Stimulated activated CD4-positive, alpha-beta T cell treated with anti-CD3 and anti-CD28 coated beads, Interleukin-15, amount 100 ng/mL, for 24 hours (primary cell): ENCODE results near the gene FH.

Source experiments
- DNase-seq: peaks from one replicate; pipeline ENCODE4 v3.0.0-alpha.2; 2020

Gene FH

DNA sequence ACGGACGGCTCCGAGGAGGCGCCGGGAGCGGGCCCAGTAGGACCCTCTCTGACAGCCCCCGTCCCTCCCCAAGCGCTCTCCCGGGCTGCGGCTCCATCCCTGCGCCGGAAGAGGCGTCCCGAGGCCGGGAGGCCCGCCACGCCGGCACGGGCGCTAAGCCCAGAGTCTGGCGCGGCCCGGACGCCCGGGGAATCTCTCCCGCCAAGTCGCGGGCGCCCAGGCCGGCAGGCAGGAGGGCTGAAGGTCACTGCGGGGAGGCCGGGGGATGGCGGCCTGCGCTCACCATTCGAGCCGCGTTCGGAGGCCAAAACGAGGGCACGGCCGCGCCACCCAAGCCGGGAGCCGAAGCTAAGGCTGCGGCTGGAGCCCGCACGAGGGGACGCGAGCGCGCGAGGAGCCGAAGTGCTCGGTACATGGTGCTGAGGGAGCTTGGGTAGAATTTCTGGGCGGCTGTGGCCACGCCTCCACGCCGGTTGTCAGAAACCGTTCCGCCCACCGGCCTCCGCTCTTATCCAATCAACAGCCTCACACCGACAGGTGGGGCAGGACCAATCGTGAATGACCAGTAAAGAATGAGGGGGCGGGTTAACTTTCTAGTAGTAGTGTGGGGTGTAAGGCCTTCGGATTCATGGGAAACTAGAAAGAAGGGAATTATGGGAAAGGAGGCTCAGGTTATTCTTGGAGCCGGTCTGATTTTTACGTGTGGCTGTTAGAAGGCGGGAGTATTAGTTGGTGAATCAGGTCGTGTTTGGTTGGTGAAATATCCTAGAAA lies at the start of gene FH:
FH (minus strand) TSS at position 448 of the 772 bp plus-strand sequence; CDS start at position 415, 33 bp downstream.
- DNase-seq: peak; percentile 95

DNA sequence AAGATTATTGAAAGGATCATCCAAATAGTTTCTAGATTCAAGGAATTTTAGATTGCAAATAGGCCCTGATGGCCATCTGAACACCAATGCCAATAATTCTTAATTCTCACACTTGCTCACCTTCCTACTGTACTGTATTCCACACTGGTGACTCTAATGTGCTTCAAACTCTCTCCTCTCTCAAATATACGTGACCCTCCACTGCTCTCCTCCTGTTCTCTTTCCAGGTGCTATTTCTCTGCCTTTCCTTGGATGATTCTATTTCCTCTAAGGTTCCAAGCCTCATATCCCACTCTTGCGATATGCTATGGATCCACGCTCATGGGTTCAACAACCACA lies 41.3 kb upstream of the FH start:
- DNase-seq: no peak

DNA sequence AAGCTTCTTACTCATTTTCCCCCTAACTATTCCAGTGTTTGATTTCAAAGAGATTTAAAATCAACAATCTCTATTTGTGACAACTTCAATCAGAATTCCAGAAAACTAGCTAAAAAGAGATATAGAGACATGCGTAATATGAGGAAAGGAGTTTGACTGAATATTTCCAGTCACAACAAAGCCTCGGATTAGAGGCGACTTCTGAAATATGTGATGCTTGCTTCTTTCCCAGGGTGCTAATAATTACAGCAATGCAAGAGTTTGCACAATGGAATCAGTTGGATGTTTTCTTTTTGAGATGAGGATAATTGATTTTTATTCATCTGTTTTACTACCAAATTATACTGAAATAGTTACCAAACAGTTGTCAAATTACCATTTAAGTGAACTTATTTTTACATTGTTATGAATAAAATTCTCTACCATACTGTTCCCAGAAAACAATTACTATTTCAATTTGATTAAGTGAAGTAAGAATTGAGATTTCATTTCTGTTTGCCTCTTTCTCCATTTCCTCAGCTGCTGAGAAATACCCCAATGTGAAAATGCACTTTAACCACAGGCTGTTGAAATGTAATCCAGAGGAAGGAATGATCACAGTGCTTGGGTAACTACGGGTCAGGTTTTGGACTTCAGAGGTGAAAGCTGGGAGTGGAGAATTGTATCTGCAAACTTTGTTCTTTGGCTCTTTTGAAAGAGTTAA lies 40.7 kb upstream of the FH start:
- no peak for DNase-seq

DNA sequence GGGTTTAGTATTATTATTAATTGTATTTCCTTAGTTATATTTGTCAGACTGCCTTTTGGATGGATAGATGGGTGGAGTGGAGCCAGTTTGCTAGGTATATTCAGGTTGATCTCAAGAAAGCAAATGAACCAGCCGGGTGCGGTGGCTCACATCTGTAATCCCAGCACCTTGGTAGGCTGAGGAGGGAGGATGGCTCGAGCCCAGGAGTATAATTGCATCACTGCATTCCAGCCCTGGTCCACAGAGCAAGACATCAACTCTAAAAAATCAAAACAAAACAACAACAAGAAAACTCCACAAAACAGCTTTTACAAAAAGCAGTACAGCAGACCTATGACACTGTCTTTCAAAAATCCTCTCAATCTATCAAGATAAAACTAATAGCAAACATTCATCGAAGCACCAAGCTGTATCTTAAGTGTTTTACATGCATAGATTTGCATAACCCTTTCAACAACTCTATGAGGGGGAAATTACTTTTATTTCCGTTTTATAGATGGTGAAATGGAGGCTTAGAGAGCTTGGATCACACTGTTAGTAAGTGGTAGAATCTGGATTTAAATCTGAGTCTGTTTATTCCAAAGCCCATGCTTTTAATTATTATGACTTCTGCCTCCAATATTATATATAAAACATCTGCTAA lies 38.1 kb upstream of the FH start:
- DNase-seq: no peak

DNA sequence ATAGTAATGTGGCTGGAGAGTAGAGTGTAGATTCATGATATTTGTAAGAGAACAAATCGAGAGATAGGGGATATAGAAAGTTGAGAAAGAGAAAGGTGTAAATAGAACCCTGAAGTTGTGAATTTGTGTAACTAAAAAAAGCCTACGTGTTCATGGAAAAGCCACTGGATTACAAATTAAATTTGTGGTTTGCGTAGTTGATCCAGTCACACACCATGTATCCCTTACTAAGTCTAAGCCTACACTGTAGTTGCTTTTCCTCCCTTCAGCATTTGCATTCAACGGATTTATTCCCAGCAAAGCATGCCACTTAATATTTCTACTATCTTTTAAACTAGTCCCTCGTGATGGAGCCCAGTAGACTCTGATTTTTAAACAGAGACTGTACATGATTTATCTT lies 37.5 kb upstream of the FH start:
- no peak for DNase-seq

DNA sequence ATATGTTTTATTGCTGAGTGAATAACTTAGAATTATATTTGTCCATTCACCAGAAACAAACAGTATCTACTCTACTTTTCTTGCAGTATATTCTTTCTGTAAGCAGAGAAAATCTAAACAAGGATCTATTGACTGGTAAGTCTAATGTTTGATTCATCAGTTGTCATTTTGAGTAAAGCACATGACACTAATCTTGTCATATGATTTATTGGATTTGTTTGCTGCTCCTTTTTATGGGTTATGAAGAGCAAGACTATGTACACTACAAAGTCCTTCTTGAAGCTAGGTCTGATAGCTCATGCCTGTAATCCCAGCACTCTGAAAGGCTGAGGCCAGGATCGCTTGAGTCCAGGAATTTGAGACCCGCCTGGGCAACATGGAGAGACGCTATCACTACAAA lies 36.0 kb upstream of the FH start:
- no peak for DNase-seq

DNA sequence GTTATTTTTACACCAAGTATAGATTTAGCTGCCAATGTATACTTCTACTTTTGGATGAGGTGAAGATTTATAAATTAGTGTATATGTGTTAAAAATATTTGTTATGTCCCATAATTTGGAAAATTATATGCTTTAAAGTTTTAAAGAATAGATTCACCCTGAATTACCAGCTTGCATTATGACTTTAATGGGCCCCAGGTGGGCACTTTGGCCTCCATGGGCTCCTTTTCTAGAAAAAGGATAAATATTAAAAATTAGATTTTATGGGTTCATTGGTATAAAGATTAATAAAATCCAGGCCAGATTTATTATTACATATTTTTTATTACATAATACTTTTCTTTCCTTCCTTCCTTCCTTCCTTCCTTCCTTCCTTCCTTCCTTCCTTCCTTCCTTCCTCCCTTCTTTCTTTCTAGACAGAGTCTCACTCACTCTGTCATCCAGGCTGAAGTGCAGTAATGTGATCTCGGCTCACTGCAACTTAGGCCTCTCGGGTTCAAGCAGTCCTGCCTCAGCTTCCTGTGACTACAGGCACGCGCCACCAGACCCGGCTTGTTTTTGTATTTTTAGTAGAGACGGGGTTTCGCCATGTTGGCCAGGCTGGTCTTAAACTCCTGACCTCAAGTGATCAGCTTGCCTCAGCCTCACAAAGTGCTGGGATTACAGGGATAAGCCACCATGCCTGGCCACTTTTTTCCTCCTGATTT lies 34.5 kb upstream of the FH start:
- no peak for DNase-seq

DNA sequence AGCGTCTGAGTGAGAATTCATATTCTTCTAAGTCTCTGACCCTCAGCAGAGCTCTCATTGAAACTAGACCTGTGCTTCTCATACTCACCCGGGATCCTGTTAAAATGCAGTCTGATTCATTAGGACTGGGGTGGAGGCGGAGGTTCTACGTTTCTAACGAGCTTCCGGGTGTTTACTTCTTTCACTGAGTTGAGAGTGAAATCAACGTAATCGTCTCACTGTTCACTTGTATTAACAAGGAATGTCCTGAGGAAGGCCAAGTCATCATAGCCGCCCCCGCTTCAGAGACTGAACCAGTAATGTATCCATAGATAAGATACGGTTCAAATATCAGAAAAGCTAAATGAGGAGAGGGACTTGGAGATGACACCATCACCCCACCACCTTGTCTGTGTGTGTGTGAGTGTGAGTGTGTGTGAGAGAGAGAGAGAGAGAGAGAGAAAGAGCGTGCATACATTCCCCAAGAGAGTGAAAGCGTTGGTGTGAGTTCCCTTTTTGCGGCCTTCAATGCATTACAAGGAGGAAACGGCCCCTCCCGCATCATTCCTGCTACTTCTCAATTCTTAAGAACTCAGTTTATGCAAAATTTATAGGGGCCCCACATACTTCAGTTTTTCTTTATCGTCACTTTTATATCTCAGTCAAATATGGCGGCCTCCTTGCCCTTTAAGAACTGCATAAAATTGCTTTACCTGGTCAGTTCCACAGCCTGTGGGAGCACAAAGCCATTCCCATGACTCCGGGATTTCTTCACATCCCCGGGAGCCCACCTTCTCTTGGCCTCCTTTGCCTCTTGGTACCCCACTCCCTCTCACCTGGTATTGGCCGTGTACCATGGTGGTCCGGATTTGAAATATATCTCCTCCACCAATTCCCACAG lies 32.4 kb upstream of the FH start:
- DNase-seq: peak; percentile 75

DNA sequence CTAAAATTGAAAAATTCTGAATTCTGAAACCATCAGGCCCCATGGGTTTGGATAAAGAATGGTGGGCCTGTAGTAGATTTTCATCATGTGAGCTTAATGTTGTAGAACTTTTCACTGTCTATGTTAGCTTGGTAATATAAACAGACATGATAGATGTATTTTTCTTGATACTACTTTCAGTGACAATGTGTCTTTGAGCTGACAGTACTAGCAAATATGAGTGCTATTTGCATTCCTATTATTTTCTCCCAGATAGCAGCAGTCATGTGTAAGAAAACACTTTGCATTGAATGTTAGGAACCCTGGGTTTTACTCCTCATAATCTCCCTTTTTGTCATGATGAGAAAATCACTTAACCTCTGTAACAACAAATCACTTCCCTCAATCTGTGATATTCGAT lies 30.8 kb upstream of the FH start:
- no peak for DNase-seq

DNA sequence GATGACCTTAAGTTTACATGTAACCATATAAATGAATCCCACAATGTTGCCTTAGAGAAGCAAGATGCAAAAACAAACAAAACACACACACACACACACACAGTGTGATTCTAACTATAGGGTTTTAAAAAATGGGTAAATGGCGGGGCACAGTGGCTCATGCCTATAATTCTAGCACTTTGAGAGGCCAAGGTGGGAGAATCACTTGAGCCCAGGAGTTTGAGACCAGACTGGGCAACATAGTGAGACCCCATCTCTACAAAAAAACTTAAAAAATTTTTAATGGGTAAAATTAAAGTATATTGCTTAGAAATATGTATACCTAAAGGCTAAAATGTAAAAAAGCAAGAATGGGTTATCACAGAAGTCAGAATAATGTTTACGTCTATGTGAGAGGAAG lies 28.5 kb upstream of the FH start:
- DNase-seq: no peak

DNA sequence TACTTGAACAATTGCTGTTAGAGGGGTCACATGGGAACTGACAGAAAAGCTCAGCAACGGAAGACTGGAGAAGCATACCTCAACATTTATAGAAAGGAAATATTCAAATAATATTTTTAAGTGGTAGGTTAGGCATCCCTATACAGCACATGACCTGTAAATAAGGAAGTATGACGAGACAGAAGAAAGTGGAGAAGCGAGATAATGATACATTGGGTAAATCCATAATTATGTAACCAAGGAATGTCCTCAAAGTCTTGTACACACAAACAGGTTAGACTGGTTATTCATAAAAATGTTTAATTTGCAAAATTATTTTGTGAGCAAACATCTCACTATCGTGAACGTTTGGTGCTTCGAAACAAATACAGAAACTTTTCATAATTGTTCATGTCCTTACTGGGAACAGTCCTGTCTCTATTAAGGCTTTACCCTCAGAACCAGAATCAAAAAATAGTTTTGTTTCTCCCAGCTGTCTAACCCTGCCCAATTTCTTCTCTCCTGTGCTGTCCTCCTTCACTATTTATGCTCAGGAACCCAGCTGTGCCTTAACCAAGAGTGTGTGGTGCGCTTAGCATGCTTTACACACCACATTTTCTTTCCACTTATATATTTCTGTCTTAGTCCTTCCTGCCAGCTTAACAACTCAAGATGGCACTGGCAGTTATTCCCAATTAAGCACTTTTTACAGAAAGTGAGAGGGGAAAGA lies 22.8 kb upstream of the FH start:
- DNase-seq: no peak

DNA sequence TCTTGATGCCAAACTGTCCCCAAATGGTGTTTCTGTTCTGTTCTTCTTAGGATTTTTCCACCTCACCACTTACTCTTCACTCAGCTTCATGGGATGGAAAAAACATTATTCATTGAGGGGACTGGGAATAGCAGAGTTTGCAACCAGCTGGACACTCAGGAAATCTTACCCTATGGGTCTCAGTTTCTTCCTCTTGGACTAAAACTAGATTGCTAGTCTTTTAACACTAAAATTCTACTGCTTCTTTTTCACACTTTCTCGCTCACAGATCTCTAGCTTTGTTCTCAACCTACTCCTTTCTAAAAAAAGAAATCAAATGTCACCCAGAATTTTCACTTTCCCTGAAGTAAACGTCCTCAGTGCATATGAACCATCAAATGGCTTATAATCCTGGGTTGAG lies 17.4 kb upstream of the FH start:
- no peak for DNase-seq

DNA sequence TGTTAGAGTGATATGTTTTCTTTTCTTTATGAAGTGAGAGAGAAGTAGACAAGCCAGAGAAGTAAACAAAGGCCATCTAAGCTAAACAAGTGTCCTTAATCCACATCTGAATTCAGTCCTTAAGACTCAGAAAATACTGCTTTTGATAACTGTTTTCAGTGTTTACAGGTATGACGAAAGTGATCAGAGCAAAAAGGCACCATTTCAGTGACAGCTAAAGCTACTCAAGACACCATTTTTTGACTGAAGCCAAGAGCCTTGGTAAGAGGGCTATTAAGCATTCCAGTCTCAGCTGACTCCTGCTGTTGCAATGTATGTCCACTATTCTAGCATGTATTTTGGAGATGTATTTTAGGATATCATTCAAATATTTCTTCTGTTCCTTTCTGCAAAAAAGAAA lies 16.7 kb upstream of the FH start:
- DNase-seq: no peak

DNA sequence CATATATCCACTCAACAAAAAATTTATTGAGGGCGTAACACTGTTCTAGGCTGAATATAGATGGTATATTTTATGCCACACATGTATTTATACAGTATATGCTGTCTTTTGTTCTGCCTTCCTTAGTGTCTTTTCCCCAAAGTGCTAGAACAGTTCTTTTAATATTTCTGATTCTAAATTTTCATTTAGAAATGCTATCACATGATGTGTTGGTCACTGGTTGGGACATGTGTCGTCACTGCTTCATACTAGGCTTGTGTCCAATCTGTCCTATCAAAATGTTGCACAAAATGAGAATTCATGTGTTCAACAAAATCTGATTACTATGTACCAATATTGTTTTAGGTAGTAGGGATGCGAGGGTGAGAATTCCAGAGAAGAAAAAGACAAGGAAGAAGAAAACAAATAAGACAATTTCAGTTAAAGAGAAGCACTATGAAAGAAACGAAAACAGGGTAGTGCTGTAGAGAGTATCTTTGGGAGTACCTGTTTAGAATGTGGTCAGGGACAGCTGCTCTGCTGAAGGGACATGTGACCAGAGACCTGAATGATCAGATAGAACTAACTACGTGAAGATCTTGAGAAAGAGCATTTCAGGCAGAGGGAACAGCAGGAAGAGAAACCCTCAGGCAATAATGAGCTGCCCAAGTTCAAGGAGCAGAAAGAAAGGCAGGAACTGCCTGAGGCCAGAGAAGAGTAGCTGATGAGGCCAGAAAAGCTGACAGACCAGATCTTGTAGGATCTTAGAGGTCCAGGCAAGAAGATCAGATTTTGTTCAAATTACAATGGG lies 14.0 kb upstream of the FH start:
- DNase-seq: no peak

DNA sequence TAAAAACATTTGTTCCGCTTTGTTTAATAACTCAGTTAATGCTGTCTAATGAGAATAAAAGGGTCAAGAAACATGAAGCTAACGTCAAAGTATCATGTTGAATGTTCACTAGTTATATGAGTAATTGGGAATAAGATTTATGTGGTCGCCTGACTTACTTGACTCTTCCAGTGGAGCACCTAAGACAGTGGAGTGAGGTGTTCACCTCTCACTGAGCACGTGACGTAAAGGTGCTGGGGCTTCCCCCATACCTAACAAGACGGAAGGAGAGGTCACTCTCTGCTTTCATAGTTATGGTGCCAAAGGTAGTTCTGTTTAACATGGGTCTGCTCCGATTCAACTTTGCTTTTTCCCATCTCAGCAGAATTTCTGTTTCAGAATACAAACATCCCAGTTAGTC lies 13.3 kb upstream of the FH start:
- peak; percentile 16 for DNase-seq

DNA sequence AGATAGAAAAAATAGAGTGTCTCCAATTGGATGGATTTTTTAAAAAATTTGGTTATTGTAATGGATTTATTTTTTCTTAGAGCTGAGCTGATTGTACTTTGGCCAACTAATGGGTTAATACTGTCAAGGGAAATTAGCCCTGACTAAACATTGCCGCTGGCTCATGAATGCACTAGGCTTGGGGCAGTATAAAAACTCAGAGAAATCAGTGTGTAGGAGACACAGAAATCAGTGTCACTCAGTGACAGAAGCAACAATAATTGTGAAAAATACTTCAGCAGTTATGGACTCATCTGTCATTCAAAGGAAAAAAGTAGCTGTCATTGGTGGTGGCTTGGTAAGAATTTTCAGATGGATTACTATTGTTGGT lies 12.6 kb upstream of the FH start, which contains the start of gene KMO:
KMO (plus strand) TSS at position 217 of the 370 bp plus-strand sequence; CDS start at position 284, 67 bp downstream.
- peak; percentile 8 for DNase-seq

DNA sequence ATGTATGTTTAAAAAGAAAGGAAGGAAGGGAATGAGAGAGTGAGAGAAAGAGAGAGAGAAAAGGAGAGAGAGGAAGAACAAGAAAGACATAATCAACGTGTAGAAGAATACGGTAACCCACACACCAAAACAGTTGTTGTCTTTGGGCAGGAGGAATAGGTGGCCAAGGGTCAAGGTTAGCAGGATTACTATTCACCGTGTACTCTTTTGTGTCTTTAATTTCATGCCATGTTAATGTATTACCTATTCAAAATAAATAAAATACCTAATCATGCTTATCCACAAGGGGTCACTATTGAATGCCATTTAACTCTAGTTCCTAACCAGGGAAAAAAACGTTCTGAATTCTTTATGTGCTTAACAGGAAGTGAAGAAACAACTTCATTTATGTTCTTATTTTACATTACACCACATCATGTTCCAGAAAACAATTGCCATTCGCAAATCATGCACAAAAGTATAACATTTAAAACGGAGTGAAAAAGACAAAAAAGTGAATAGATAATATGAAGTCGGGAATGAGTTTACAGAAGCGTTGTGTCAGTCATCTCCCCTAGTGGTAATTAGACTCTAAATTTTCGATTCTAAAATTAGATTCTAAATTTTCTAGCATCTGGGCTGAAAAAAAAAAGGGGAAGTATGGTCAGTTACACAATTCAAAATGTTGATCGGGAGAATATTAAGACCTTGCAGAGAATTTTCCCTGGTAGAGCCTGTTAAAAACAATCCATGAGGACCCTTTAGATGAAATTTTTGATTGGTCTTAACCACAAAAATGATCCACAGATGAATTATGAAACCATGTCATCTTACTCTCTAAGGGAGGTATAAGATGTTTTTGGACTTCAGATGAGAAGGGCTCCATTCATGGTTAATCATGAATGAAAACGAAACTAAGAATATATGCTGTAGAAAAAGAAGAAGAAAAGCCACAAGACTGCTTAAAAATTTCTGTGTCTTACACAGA lies 11.9 kb upstream of the FH start:
- DNase-seq: no peak

DNA sequence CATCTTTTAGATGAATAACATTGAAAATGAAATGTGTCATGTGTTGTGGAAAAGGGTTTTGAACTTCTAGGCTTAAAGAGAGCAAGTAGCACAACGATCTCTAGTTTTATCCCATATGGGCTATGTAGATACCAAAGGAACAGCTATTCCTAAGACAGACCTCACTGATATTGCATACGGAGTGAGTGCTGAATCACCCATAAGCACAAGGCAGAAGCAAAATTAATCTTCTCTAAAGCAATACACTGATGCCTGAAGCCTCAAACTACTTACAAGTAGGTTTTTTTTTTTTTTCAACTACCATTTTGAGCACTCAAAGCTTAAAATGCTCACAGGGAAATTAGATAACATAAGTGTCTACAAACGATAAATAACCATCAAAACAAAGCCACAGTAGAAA lies 7.6 kb upstream of the FH start:
- no peak for DNase-seq

DNA sequence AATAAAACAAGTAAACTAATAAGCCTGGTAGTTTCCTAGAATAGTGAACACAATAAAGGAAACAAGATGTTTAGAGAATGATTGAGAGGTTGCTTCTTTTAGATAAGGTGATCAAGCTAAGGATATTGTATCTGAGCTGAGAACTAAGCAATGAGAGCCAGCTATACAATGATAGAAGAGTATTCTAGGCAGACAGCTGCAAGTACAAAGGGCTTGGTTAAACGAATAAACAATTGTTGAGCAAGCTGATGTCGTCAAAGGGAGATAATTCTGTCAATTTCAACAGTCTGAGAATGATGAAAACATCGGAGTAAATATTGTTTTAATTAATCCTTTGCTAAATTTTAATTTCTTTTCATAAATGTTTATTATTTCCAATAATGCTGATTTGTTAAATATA lies 5.5 kb upstream of the FH start:
- no peak for DNase-seq

DNA sequence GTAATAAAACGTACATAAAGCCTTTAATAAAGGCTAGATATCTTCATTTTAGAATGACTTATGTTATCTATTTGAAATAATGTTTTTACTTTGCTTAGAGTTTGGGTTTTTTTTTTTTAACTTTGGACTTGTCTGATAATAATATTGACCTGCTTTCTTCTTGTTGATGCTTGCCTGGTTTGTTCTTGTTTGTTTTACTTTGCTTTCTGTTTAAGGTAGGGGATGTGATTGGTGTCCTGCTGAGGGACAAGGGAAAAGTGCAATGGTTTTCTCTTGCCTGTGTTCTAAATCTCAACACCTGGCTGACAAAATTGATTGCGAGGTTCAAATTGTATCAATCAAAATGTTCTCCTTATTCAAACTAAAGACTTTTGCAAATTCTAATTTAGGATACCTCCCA lies 2.2 kb upstream of the FH start:
- DNase-seq: no peak
